Activated CD8-positive, alpha-beta memory T cell treated with anti-CD3 and anti-CD28 coated beads, Interleukin-2, amount 10 ng/mL, durations not matched to agents 7 days and 5 days (primary cell): Measurements from ENCODE around the gene SLC2A14. TPM values are rescaled to one million over a fixed set of nuclear protein-coding genes. Genes with fewer than 3 reads are reported as not detected.
"Not testable (repeated sequence)": the region's sequence is repeated elsewhere in the genome, so short reads cannot be mapped to it uniquely, and the experiment has no call there.

Source experiments
- ATAC-seq: fragments of 150-1000 bp; cut with Tn5 transposase; one replicate; pipeline ENCODE4 v1.10.0; 2021; ENCODE audit warnings: moderate library complexity
- CTCF ChIA-PET: fragments of 350-600 bp; sonication (Branson Sonifier 250); formaldehyde crosslinking; loops from one replicate; lab custom pipeline; 2021; ENCODE audit warnings: antibody characterized with exemption; lab: Charles Lee
- DNase-seq: peaks from one replicate; pipeline ENCODE4 v3.0.0-alpha.2; 2020
- H3K27ac Mint-ChIP-seq: one replicate; pipeline ENCODE4 v1.8.0; 2021; ENCODE audit warnings: mild to moderate bottlenecking, mixed read lengths
- H3K27me3 Mint-ChIP-seq: one replicate; pipeline ENCODE4 v1.8.0; 2021; ENCODE audit warnings: mixed read lengths
- H3K36me3 Mint-ChIP-seq: one replicate; pipeline ENCODE4 v1.8.0; 2021; ENCODE audit warnings: mild to moderate bottlenecking, mixed read lengths
- H3K4me1 Mint-ChIP-seq: one replicate; pipeline ENCODE4 v1.8.0; 2021; ENCODE audit warnings: mixed read lengths
- H3K4me3 Mint-ChIP-seq: one replicate; pipeline ENCODE4 v1.8.0; 2021; ENCODE audit warnings: mild to moderate bottlenecking, moderate library complexity, mixed read lengths
- H3K9me3 Mint-ChIP-seq: one replicate; pipeline ENCODE4 v1.8.0; 2022; ENCODE audit warnings: low read depth, mixed read lengths
- total RNA-seq, 2 experiments: library from RNA; stranded (reverse); gene quantifications; one replicate each; pipeline ENCODE4 v1.2.3, GENCODE V29; 2021

The SLC2A14 gene
- total RNA-seq, 2 experiments from 2014 or later, result 0.12 to 0.38 TPM

- H3K4me1 Mint-ChIP-seq, H3K9me3 Mint-ChIP-seq, H3K4me3 Mint-ChIP-seq, DNase-seq, H3K36me3 Mint-ChIP-seq, H3K27ac Mint-ChIP-seq, H3K27me3 Mint-ChIP-seq, ATAC-seq: not testable (repeated sequence)
- CTCF ChIA-PET, result interaction anchor here (0.7 kb wide), 1 partner anchor 172 kb away, joined by 5 read pairs; no protein-coding TSS in a partner anchor
Measured at GRCh38 chr12:7839848-7840247, 32.9 kb downstream of the SLC2A14 start.

GRCh38 chr12:7839226-7839625 is 33.5 kb downstream of the SLC2A14 start:
- DNase-seq, H3K4me3 Mint-ChIP-seq, H3K4me1 Mint-ChIP-seq, H3K27ac Mint-ChIP-seq, H3K36me3 Mint-ChIP-seq, CTCF ChIA-PET, H3K9me3 Mint-ChIP-seq, H3K27me3 Mint-ChIP-seq, ATAC-seq: not testable (repeated sequence)

GRCh38 chr12:7837366-7837765 is 35.3 kb downstream of the SLC2A14 start:
- Mint-ChIP-seq H3K4me1 (no peaks in the 10 kb centered on the region), H3K4me3 (no peak overlapping the region), H3K36me3 (no peaks in the 10 kb centered on the region), H3K27ac (no peak overlapping the region), H3K9me3 (no peaks in the 10 kb centered on the region), H3K27me3 (peaks cover 9% of the 10 kb centered on the region)
- CTCF ChIA-PET, result no interaction called here
- ATAC-seq, result no peak
- DNase-seq, result no peak

GRCh38 chr12:7835766-7836165 is 36.9 kb downstream of the SLC2A14 start:
- Mint-ChIP-seq H3K4me3 (no peak overlapping the region), H3K4me1 (peaks cover 2% of the 10 kb centered on the region), H3K36me3 (no peaks in the 10 kb centered on the region), H3K27ac (no peak overlapping the region), H3K27me3 (peaks cover 4% of the 10 kb centered on the region), H3K9me3 (no peaks in the 10 kb centered on the region)
- CTCF ChIA-PET, result no interaction called here
- no peak for DNase-seq
- ATAC-seq, result no peak

GRCh38 chr12:7835116-7835515 is 37.6 kb downstream of the SLC2A14 start:
- no peak overlapping the region for H3K27ac Mint-ChIP-seq
- H3K27me3 Mint-ChIP-seq, result peaks cover 4% of the 10 kb centered on the region

GRCh38 chr12:7834701-7835100 is 38.0 kb downstream of the SLC2A14 start:
- CTCF ChIA-PET, result interaction anchor here (0.7 kb wide), 1 partner anchor 199 kb away, joined by 4 read pairs; no protein-coding TSS in a partner anchor
- no peak overlapping the region for H3K27ac Mint-ChIP-seq
- no peak for DNase-seq

More at GRCh38 chr12:7835116-7835515, 37.6 kb downstream of the SLC2A14 start:
- H3K4me3 Mint-ChIP-seq, result no peak overlapping the region
- no peaks in the 10 kb centered on the region for H3K36me3 Mint-ChIP-seq
- H3K4me1 Mint-ChIP-seq, result peaks cover 2% of the 10 kb centered on the region
- H3K9me3 Mint-ChIP-seq, result no peaks in the 10 kb centered on the region
- CTCF ChIA-PET, result interaction anchor here (0.7 kb wide), 1 partner anchor 198 kb away, joined by 4 read pairs; no protein-coding TSS in a partner anchor
- ATAC-seq (no peak), DNase-seq (no peak)

GRCh38 chr12:7833831-7834230 is 38.9 kb downstream of the SLC2A14 start:
- no peaks in the 10 kb centered on the region for H3K36me3 Mint-ChIP-seq
- peaks cover 2% of the 10 kb centered on the region for H3K4me1 Mint-ChIP-seq
- no peaks in the 10 kb centered on the region for H3K9me3 Mint-ChIP-seq
- no peak overlapping the region for H3K27ac Mint-ChIP-seq
- ATAC-seq (no peak), DNase-seq (no peak)
- peaks cover 4% of the 10 kb centered on the region for H3K27me3 Mint-ChIP-seq
- no peak overlapping the region for H3K4me3 Mint-ChIP-seq
- CTCF ChIA-PET, result no interaction called here

More at GRCh38 chr12:7834701-7835100, 38.0 kb downstream of the SLC2A14 start:
- no peak overlapping the region for H3K4me3 Mint-ChIP-seq
- peaks cover 4% of the 10 kb centered on the region for H3K27me3 Mint-ChIP-seq
- peaks cover 2% of the 10 kb centered on the region for H3K4me1 Mint-ChIP-seq
- no peaks in the 10 kb centered on the region for H3K9me3 Mint-ChIP-seq
- no peaks in the 10 kb centered on the region for H3K36me3 Mint-ChIP-seq
- ATAC-seq, result no peak

GRCh38 chr12:7833201-7833600 is 39.5 kb downstream of the SLC2A14 start:
- not testable (repeated sequence) for H3K36me3 Mint-ChIP-seq, H3K4me1 Mint-ChIP-seq, ATAC-seq, DNase-seq, H3K4me3 Mint-ChIP-seq, H3K9me3 Mint-ChIP-seq, H3K27me3 Mint-ChIP-seq, H3K27ac Mint-ChIP-seq
- CTCF ChIA-PET, result interaction anchor here (1.5 kb wide), 1 partner anchor 246 kb away, joined by 4 read pairs; no protein-coding TSS in a partner anchor

- ATAC-seq, result peak; percentile 82
- CTCF ChIA-PET, result interaction anchor here (1.0 to 1.9 kb wide), 5 partner anchors 9 to 247 kb away, joined by 3 to 6 read pairs (median 4); no protein-coding TSS in a partner anchor
- Mint-ChIP-seq H3K27ac (no peak overlapping the region), H3K36me3 (no peaks in the 10 kb centered on the region), H3K4me1 (peaks cover 2% of the 10 kb centered on the region), H3K9me3 (no peaks in the 10 kb centered on the region), H3K4me3 (no peak overlapping the region), H3K27me3 (peaks cover 4% of the 10 kb centered on the region)
- peak; percentile 51 for DNase-seq
Measured at GRCh38 chr12:7832059-7832696, 40.5 kb downstream of the SLC2A14 start.

GRCh38 chr12:7829737-7830136 is 43.0 kb downstream of the SLC2A14 start:
- not testable (repeated sequence) for H3K4me3 Mint-ChIP-seq, ATAC-seq, H3K9me3 Mint-ChIP-seq, H3K36me3 Mint-ChIP-seq, H3K27me3 Mint-ChIP-seq, DNase-seq, H3K27ac Mint-ChIP-seq, H3K4me1 Mint-ChIP-seq
- CTCF ChIA-PET, result interaction anchor here (1.2 kb wide), 1 partner anchor 216 kb away, joined by 4 read pairs; no protein-coding TSS in a partner anchor

- ATAC-seq, H3K36me3 Mint-ChIP-seq, H3K4me1 Mint-ChIP-seq, DNase-seq, H3K4me3 Mint-ChIP-seq, H3K27ac Mint-ChIP-seq, H3K27me3 Mint-ChIP-seq, CTCF ChIA-PET, H3K9me3 Mint-ChIP-seq: not testable (repeated sequence)
Measured at GRCh38 chr12:7825754-7826153, 47.0 kb downstream of the SLC2A14 start.

- CTCF ChIA-PET, result interaction anchor here (0.6 to 5.2 kb wide), 13 partner anchors 9 to 276 kb away, joined by 3 to 47 read pairs (median 4); no protein-coding TSS in a partner anchor
- no peak overlapping the region for H3K4me3 Mint-ChIP-seq
- peaks cover 2% of the 10 kb centered on the region for H3K27me3 Mint-ChIP-seq
- H3K27ac Mint-ChIP-seq, result no peak overlapping the region
- H3K9me3 Mint-ChIP-seq, result no peaks in the 10 kb centered on the region
- ATAC-seq, result peak; percentile 55
- no peaks in the 10 kb centered on the region for H3K36me3 Mint-ChIP-seq
- no peaks in the 10 kb centered on the region for H3K4me1 Mint-ChIP-seq
- DNase-seq, result peak; percentile 71
Measured at GRCh38 chr12:7806863-7807487, 65.7 kb downstream of the SLC2A14 start.

GRCh38 chr12:7806319-7806718 is 66.4 kb downstream of the SLC2A14 start:
- not testable (repeated sequence) for H3K4me1 Mint-ChIP-seq, ATAC-seq, H3K4me3 Mint-ChIP-seq, DNase-seq, H3K27ac Mint-ChIP-seq, H3K36me3 Mint-ChIP-seq, H3K9me3 Mint-ChIP-seq, H3K27me3 Mint-ChIP-seq
- CTCF ChIA-PET, result interaction anchor here (0.5 to 5.2 kb wide), 12 partner anchors 8 to 165 kb away, joined by 3 to 47 read pairs (median 4); no protein-coding TSS in a partner anchor
